CD4-positive, alpha-beta T cell treated with Interleukin-12 subunit alpha and Interleukin-12 subunit beta, for 1 hour (primary cell): ENCODE results near the gene MIEF2.
A peak's percentile ranks its signal among the peaks of the same experiment; 100 is the strongest.
"Not testable (repeated sequence)": the region's sequence is repeated elsewhere in the genome, so short reads cannot be mapped to it uniquely, and the experiment has no call there.

Experiments
- DNase-seq: peaks from one replicate; pipeline ENCODE4 v3.0.0-alpha.2; 2020

Gene MIEF2

GRCh38 chr17:18260332-18261145 is at the start of gene MIEF2:
MIEF2 (plus strand) TSS chr17:18260662; CDS start chr17:18262721, 2,059 bp downstream.
- peak; percentile 93 for DNase-seq

GRCh38 chr17:18213666-18214270 is 46.7 kb upstream of the MIEF2 start:
- DNase-seq, result no peak

DNA sequence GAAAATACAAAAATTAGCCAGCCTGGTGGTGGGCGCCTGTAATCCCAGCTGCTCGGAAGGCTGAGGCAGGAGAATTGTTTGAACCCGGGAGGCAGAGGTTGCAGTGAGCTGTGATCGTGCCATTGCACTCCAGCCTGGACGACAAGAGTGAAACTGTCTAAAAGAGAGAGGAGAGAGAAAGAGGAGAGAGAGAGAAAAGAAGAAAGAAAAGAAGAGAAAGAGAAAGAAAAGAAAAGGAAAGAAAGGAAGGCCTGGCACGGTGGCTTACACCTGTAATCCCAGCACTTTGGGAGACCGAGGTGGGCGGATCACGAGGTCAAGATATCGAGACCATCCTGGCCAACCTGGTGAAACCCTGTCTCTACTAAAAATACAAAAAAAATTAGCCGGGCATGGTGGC is 43.6 kb upstream of the MIEF2 start:
- not testable (repeated sequence) for DNase-seq

- peak; percentile 75 for DNase-seq
These were observed 42.9 kb upstream of the MIEF2 start for GRCh38 chr17:18217412-18218015.

DNA sequence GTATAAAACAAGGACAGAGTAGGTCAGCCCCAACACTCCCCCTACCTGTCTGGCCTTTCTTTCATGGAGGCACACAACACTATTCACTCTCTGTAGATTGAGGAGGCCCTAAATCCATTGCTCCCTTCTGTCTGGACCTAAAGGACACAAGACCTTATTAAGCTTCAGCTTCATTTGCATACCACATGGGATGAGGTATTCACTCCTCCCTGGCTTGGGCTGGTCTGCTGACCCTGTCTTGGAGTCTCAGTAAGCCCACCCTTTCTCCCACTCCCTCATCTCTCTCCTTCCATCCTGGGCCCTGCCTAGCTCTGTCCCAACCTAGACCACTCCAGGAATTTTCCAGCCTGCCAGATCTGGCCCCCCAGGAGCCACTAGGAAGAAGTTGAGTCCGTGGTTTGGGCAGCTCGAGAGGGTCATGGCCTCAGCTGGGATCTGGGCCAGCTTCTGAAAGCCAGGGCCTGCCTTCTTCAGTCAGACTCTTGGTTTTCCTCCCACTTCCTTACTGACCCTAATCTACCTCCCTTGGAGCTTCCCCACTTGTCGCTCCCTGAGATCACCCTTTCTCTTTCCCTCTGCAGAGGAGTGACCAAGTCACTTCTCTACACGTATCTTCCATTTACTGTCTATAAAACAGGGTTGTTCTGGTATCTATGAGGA is 41.6 kb upstream of the MIEF2 start:
- DNase-seq, result no peak

GRCh38 chr17:18224053-18224386 is 36.4 kb upstream of the MIEF2 start:
- DNase-seq, result no peak

GRCh38 chr17:18224387-18225120 is 35.9 kb upstream of the MIEF2 start:
- DNase-seq, result no peak

GRCh38 chr17:18225121-18225641 is 35.3 kb upstream of the MIEF2 start, which contains the start of gene LLGL1:
LLGL1 (plus strand) TSS chr17:18225635; CDS start chr17:18225683, 48 bp downstream.
- DNase-seq, result peak; percentile 96

- DNase-seq, result no peak
These were observed 34.7 kb upstream of the MIEF2 start for GRCh38 chr17:18225642-18226283.

- no peak for DNase-seq
These were observed 34.0 kb upstream of the MIEF2 start for GRCh38 chr17:18226284-18226945.

GRCh38 chr17:18227635-18228034 is 32.8 kb upstream of the MIEF2 start:
- DNase-seq, result no peak

DNA sequence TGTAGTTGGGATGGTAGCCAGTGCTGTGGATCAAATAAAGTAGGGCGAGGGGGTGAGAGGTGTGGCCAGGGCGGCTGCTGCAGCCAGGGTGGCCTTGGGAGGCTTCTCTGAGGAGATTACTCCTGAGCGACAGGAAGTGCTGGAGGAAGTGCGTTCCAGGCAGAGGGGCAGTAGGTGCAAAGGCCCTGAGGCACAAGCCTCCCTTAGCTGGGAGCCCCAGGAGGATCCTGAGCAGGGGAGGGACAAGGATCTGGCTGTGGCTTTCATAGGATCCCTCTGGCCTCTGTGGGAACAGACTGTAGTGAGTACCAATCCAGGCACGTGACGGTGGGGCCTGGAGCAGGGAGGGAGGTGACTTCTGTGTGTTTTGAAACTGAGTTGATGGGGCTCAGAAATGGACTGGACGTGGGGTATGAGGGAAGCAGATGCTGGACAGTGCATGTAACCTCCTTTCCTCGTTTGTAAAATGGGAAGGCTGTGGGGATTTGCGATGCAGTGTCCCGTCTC is 32.2 kb upstream of the MIEF2 start:
- DNase-seq, result no peak

DNA sequence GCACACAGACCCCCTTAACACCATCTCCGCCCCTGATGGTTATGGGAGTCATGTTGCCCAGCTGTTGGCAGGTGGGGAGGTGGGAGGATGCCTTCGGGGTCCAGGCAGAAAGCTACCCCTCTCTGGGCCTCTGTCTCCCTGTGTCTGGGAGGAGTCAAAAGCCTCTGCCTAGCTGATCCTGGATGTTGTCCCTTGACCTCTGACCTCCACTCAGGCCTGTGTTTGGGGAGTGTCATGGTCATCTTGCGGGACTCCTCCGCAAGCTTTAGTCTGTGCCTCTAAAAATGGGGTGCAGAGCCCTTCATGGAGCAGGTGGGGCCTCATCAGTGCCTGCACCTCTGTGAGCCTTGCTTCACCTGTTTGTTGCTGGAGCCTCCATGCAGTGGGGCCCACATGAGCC is 31.2 kb upstream of the MIEF2 start:
- no peak for DNase-seq

GRCh38 chr17:18229771-18230170 is 30.7 kb upstream of the MIEF2 start:
- no peak for DNase-seq

GRCh38 chr17:18230288-18231141 is 29.9 kb upstream of the MIEF2 start:
- DNase-seq, result no peak

- no peak for DNase-seq
These were observed 29.3 kb upstream of the MIEF2 start for GRCh38 chr17:18231164-18231563.

DNA sequence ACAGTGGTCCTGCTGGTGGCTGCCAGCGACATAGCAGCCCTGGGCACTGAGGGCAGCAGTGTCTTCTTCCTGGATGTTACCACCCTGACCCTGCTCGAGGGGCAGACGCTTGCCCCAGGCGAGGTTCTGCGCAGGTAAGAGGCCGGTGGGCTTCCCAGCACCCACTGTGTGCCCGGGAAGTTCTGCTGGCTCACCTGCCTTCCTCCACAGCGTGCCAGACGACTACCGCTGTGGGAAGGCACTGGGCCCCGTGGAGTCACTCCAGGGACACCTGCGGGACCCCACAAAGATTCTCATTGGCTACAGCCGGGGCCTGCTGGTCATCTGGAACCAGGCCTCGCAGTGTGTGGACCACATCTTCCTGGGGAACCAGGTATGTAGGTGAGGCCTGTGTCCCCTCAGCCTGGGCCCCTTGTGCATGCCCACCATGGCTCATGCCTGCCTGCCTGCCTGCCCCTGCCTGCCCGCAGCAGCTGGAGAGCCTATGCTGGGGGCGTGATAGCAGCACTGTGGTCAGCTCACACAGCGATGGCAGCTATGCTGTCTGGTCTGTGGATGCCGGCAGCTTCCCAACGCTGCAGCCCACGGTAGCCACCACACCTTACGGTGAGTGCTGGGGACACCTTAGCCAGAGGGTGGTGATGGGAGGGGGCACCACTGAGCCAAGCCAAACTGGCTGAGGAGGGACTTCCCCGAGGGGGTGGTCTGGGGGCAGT is 26.5 kb upstream of the MIEF2 start:
- DNase-seq, result no peak

DNA sequence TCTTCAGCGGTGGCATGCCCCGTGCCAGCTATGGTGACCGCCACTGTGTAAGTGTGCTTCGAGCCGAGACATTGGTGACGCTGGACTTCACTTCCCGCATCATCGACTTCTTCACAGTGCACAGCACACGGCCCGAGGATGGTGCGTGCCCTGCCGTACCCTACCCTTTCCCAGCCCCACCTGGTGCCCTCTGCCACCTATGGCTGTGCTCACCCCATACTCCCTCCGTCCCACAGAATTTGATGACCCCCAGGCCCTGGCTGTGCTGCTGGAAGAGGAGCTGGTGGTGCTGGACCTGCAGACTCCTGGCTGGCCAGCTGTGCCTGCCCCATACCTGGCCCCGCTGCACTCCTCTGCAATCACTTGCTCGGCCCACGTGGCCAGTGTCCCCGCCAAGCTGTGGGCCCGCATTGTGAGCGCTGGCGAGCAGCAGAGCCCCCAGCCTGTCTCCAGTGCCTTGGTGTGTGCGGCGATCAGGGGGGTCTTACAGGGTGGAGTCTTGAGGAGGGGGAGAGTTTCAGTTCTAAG is 25.5 kb upstream of the MIEF2 start:
- no peak for DNase-seq

GRCh38 chr17:18235743-18236256 is 24.7 kb upstream of the MIEF2 start:
- no peak for DNase-seq
